ENCODE data around the gene SYP.

DNA sequence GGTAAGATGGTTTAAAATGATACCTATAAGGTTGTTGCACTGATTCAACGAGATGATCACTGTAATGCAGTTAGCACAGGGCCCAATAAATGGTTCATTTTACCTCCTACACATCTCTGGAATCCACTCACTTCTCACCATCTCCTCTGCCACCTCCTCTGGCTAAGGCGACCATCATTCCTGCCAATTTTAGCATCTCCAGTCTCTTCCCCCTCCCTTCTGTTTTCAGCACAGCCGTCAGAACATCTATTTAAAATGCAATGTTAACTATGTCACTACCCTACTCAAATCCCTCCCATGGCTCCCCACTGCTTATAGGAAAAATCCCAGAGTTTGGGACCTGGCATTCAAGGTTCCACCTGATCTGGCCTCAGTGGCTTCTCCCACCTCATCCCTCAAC is 3.5 kb upstream of the SYP start:
- TF ChIP-seq, protein P1, sequence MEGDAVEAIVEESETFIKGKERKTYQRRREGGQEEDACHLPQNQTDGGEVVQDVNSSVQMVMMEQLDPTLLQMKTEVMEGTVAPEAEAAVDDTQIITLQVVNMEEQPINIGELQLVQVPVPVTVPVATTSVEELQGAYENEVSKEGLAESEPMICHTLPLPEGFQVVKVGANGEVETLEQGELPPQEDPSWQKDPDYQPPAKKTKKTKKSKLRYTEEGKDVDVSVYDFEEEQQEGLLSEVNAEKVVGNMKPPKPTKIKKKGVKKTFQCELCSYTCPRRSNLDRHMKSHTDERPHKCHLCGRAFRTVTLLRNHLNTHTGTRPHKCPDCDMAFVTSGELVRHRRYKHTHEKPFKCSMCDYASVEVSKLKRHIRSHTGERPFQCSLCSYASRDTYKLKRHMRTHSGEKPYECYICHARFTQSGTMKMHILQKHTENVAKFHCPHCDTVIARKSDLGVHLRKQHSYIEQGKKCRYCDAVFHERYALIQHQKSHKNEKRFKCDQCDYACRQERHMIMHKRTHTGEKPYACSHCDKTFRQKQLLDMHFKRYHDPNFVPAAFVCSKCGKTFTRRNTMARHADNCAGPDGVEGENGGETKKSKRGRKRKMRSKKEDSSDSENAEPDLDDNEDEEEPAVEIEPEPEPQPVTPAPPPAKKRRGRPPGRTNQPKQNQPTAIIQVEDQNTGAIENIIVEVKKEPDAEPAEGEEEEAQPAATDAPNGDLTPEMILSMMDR (IDR thresholded peaks at IDR 0.05): no peak
- no peak for TF ChIP-seq POLR2A (IDR thresholded peaks at IDR 0.05)
- TF ChIP-seq EP300 (IDR thresholded peaks at IDR 0.05): no peak
- no peak for TF ChIP-seq POLR2AphosphoS5 (IDR thresholded peaks at IDR 0.05)

All from sigmoid colon (tissue), 4 donors.